ENCODE data around the gene FLII. TPM values are rescaled to one million over a fixed set of nuclear protein-coding genes. Genes with fewer than 3 reads are reported as not detected.

FLII gene
- total RNA-seq, 1 donor from 2014 or later = 327 TPM

- intact Hi-C loops (cut with DNase I) = no loop called here
- Histone ChIP-seq H3K27me3 (ENCODE audit: low read depth) (no peaks in the 10 kb centered on the region), H3K36me3 (peaks cover 100% of the 10 kb centered on the region), H3K27ac (no peak overlapping the region), H3K9me3 (no peaks in the 10 kb centered on the region), H3K4me3 (no peak overlapping the region), H3K4me1 (no peaks in the 10 kb centered on the region)
- DNase-seq (no peak), ATAC-seq (no peak)
- TF ChIP-seq CTCF (IDR thresholded peaks at IDR 0.05) = no peak
These were observed 23.2 kb upstream of the FLII start for GRCh38 chr17:18281788-18282187.

- intact Hi-C loops (cut with DNase I) = no loop called here
- Histone ChIP-seq H3K27ac (no peak overlapping the region), H3K4me1 (no peaks in the 10 kb centered on the region), H3K36me3 (peaks cover 100% of the 10 kb centered on the region), H3K4me3 (no peak overlapping the region), H3K27me3 (ENCODE audit: low read depth) (no peaks in the 10 kb centered on the region), H3K9me3 (no peaks in the 10 kb centered on the region)
- no peak for TF ChIP-seq CTCF (IDR thresholded peaks at IDR 0.05)
- ATAC-seq (no peak), DNase-seq (no peak)
These were observed 22.3 kb upstream of the FLII start for GRCh38 chr17:18280766-18281371.

DNA sequence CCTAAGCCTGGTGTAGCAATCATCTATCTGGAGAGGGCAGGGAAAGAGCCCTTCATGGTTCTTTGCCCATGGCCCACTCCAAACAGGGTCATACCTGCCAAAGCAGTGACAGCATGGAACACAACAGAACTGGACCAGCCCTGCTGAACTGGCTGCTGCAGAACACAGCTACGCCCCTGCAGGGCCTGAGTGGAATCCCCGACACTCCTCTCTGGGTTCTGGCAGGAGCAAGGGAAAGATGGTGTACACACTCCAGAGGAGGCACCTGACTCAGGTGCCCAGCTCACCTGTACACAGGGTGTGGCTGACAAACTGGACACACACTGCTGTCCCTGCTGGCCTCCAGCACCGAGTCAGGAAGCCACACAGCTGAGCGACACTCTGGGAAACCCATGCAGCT, 21.7 kb upstream of the FLII start:
- Histone ChIP-seq H3K9me3 (no peaks in the 10 kb centered on the region), H3K27ac (no peak overlapping the region), H3K27me3 (ENCODE audit: low read depth) (no peaks in the 10 kb centered on the region), H3K4me1 (no peaks in the 10 kb centered on the region), H3K4me3 (no peak overlapping the region), H3K36me3 (peaks cover 94% of the 10 kb centered on the region)
- peak; percentile 89 to 92 for ATAC-seq
- no peak for TF ChIP-seq CTCF (IDR thresholded peaks at IDR 0.05)
- intact Hi-C loops (cut with DNase I) = no loop called here
- DNase-seq = peak; percentile 71

DNA sequence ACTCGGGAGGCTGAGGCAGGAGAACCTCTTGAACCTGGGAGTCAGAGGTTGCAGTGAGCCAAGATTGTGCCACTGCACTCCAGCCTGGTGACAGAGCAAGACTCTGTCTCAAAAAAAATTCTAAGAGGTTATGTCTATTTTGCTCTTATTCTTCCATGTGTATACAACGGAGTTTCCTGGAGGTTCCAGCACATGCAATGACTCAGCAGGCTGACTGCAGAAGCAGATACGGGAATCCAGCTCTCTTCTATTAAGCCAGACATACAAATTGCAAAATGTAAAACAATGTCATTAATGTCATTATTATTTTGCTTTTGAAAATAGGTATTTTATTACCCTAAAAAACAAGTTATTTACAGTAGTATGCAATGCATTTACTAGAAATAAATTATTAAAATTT, 20.3 kb upstream of the FLII start:
- intact Hi-C loops (cut with DNase I) = no loop called here
- Histone ChIP-seq H3K4me1 (no peaks in the 10 kb centered on the region), H3K27me3 (ENCODE audit: low read depth) (no peaks in the 10 kb centered on the region), H3K4me3 (no peak overlapping the region), H3K9me3 (no peaks in the 10 kb centered on the region), H3K36me3 (peaks cover 91% of the 10 kb centered on the region), H3K27ac (no peak overlapping the region)
- DNase-seq (no peak), ATAC-seq (no peak)
- no peak for TF ChIP-seq CTCF (IDR thresholded peaks at IDR 0.05)

DNA sequence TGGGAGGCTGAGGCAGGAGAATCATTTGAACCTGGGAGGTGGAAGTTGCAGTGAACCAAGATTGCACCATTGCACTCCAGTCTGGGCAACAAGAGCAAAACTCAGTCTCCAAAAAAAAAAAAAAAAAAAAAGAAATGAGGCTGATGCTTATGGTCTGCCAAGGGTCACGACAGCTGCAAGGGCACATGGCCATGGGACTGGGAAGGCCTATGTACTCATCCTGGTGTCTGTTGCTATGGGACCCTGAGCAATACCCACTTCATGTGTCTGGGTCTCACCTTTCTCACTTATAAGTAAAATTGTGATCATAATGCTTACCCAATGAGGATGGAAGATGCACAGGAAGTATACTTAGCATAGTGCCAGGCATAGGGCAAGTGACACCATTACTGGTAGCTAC, 18.5 kb upstream of the FLII start:
- Histone ChIP-seq H3K36me3 (peaks cover 82% of the 10 kb centered on the region), H3K4me3 (no peak overlapping the region), H3K27ac (no peak overlapping the region), H3K9me3 (no peaks in the 10 kb centered on the region), H3K27me3 (ENCODE audit: low read depth) (no peaks in the 10 kb centered on the region), H3K4me1 (no peaks in the 10 kb centered on the region)
- no peak for ATAC-seq
- DNase-seq = no peak
- no peak for TF ChIP-seq CTCF (IDR thresholded peaks at IDR 0.05)
- intact Hi-C loops (cut with DNase I) = no loop called here
